ENCODE measurements around the gene PRDX1.

DNA sequence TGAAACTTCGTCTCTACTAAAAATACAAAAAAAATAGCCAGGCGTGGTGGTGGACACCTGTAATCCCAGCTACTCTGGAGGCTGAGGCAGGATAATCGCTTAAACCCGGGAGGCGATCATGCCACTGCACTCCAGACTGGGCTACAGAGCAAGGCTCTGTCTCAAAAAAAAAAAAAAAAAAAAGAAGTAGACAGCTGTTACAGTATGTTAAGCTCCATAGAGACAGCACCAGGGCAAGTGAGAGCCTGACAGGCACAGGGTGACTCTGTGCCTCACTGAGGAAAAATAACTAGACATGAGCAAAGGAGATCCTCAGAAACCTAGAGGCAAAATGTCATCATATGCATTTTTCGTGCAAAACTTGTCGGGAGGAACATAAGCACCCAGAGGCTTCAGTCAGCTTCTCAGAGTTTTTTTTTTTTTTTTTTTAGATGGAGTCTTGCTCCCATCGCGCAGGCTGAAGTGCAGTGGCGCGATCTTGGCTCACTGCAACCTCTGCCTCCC, 9.0 kb upstream of the PRDX1 start:
- TF ChIP-seq RFX5 (IDR thresholded peaks at IDR 0.05; ENCODE audit: borderline replicate concordance, low read depth, low read length) (no peak), CREB1 (IDR thresholded peaks at IDR 0.05) (no peak), BCL11A (IDR thresholded peaks at IDR 0.05; ENCODE audit: low read depth in 2 of 2, low read length in 2 of 2) (no peak), POLR2A (IDR thresholded peaks at IDR 0.05; ENCODE audit: control extremely low read depth in 1 of 2, low read depth in 2 of 2, low read length in 2 of 2) (no peak), KDM1A (IDR thresholded peaks at IDR 0.05; ENCODE audit: borderline replicate concordance, low read length) (no peak), JUND (IDR thresholded peaks at IDR 0.05; ENCODE audit: low read length) (no peak), EGR1 (IDR thresholded peaks at IDR 0.05; ENCODE audit: borderline replicate concordance, low read depth, low read length) (no peak), FOSL1 (IDR thresholded peaks at IDR 0.05; ENCODE audit: insufficient read depth, low read depth, low read length) (no peak)
- TF ChIP-seq, protein P1, sequence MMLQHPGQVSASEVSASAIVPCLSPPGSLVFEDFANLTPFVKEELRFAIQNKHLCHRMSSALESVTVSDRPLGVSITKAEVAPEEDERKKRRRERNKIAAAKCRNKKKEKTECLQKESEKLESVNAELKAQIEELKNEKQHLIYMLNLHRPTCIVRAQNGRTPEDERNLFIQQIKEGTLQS (IDR thresholded peaks at IDR 0.05; ENCODE audit: insufficient read depth, low read depth, low read length), result no peak
- TF ChIP-seq, protein P2, sequence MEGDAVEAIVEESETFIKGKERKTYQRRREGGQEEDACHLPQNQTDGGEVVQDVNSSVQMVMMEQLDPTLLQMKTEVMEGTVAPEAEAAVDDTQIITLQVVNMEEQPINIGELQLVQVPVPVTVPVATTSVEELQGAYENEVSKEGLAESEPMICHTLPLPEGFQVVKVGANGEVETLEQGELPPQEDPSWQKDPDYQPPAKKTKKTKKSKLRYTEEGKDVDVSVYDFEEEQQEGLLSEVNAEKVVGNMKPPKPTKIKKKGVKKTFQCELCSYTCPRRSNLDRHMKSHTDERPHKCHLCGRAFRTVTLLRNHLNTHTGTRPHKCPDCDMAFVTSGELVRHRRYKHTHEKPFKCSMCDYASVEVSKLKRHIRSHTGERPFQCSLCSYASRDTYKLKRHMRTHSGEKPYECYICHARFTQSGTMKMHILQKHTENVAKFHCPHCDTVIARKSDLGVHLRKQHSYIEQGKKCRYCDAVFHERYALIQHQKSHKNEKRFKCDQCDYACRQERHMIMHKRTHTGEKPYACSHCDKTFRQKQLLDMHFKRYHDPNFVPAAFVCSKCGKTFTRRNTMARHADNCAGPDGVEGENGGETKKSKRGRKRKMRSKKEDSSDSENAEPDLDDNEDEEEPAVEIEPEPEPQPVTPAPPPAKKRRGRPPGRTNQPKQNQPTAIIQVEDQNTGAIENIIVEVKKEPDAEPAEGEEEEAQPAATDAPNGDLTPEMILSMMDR (IDR thresholded peaks at IDR 0.05; ENCODE audit: control extremely low read depth in 1 of 3, insufficient read depth in 1 of 3, low read depth in 1 of 3, low read length in 3 of 3), result no peak

Measured in H1 (cell line).